Measurements from ENCODE around the gene CAPSL.

- no peak for TF ChIP-seq CTCF (conservative IDR thresholded peaks at IDR 0.05 in 1 of 2, IDR thresholded peaks at IDR 0.05 in 1 of 2; ENCODE audit: extremely low read depth in 1 of 2, insufficient read depth in 1 of 2, low read depth in 1 of 2, low read length in 2 of 2)
- no peak for TF ChIP-seq EZH2 (IDR thresholded peaks at IDR 0.05; ENCODE audit: borderline replicate concordance, low read length)
Observed at GRCh38 chr5:35902046-35902672, 36.3 kb downstream of the CAPSL start.

All from mammary epithelial cell (primary cell).